Vagina (tissue), 2 donors: ENCODE data around the gene RASGRP3. TPM values are rescaled to one million over a fixed set of nuclear protein-coding genes. Genes with fewer than 3 reads are reported as not detected.
A peak's percentile ranks its signal among the peaks of the same experiment; 100 is the strongest.

Experiments used
- DNase-seq, 2 donors: peaks; one replicate each; pipeline ENCODE4 v3.0.0-alpha.2; 2017; ENCODE audit errors: extremely low spot score in 2 of 2
- H3K27ac ChIP-seq: fragments of 200-600 bp; sonication (generic); one replicate; pipeline ENCODE4 v1.5.1; 2019
- H3K27me3 ChIP-seq: fragments of 200-600 bp; sonication (generic); one replicate; pipeline ENCODE4 v1.5.1; 2019
- H3K36me3 ChIP-seq, 2 donors: fragments of 200-600 bp; sonication (generic); one replicate each; pipeline ENCODE4 v1.5.1; 2017 to 2019
- H3K4me1 ChIP-seq: fragments of 200-600 bp; sonication (generic); one replicate; pipeline ENCODE4 v1.5.1; 2019
- H3K4me3 ChIP-seq, 2 donors: fragments of 200-600 bp; sonication (generic); 1 replicate in 1 of 2; 2 replicates in 1 of 2; pipeline ENCODE4 v1.5.1; 2016 to 2019
- H3K9me3 ChIP-seq: fragments of 200-600 bp; sonication (generic); one replicate; pipeline ENCODE4 v1.5.1; 2019
- POLR2A ChIP-seq, 2 donors: fragments of 450-650 bp; IDR thresholded peaks; one replicate each; pipeline ENCODE4 v1.6.1; 2017; ENCODE audit warnings: antibody characterized with exemption in 2 of 2, mild to moderate bottlenecking in 2 of 2, moderate library complexity in 2 of 2
- POLR2AphosphoS5 ChIP-seq, 2 donors: sonication (generic); formaldehyde crosslinking; IDR thresholded peaks; one replicate each; pipeline ENCODE4 v1.9.0; 2017; ENCODE audit warnings: antibody characterized with exemption in 2 of 2, mild to moderate bottlenecking in 2 of 2, low read depth in 1 of 2; ENCODE audit not compliant: insufficient read depth in 1 of 2
- intact Hi-C: fragments of 100-400 bp; cut with DNase I; formaldehyde crosslinking; loops from one replicate; pipeline ENCODE4 v1.15.1; 2023
- total RNA-seq: library from RNA; depleted of rRNA; stranded (reverse); fragments of >200 nt; gene quantifications from one replicate; pipeline ENCODE4 v1.2.3, GENCODE V29; 2016
- TF ChIP-seq, protein P1 (sequence below), 3 experiments: fragments of 450-650 bp in 2 of 3; fragments of 200-600 bp in 1 of 3; sonication (generic) in 1 of 3; IDR thresholded peaks; one replicate each; pipeline ENCODE4 v1.5.1; 2017 to 2019; ENCODE audit warnings: antibody characterized with exemption in 3 of 3, mild to moderate bottlenecking in 2 of 3, moderate library complexity in 2 of 3

The RASGRP3 gene, protein sequence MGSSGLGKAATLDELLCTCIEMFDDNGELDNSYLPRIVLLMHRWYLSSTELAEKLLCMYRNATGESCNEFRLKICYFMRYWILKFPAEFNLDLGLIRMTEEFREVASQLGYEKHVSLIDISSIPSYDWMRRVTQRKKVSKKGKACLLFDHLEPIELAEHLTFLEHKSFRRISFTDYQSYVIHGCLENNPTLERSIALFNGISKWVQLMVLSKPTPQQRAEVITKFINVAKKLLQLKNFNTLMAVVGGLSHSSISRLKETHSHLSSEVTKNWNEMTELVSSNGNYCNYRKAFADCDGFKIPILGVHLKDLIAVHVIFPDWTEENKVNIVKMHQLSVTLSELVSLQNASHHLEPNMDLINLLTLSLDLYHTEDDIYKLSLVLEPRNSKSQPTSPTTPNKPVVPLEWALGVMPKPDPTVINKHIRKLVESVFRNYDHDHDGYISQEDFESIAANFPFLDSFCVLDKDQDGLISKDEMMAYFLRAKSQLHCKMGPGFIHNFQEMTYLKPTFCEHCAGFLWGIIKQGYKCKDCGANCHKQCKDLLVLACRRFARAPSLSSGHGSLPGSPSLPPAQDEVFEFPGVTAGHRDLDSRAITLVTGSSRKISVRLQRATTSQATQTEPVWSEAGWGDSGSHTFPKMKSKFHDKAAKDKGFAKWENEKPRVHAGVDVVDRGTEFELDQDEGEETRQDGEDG
- 4.2 TPM for total RNA-seq

DNA sequence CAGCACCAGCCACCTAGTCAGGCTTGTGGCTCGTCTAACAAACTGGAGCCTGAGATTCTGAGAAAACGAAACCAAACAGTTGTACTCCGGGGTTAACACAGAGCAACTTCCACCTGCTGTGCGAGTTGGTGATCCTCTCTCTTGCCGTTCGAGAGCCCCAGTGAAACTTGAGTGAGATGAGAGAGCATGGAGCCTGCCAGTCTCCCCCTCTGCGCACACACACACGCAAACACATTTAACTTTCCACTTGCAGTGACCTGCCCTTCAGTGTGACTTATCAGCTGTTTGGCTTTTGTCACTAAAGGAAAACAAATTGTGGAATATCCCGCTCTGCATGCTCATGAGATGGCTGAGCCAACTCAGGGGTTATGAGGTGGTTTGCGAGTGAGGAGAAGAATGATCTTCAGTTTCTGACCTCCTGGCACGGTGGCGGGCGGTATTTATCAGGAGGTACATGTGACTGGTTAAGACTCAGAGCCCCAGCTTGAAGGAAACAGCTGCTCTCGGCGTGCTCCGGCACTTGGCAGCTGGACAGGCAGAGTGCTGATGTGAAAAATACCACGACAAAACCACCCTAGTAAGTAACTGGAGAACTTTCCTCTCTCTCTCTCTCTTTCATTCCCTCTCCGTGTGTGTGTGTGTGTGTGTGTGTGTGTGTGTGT is at the start of gene RASGRP3:
TSS of gene RASGRP3 (plus strand) at position 519 of the 662 bp plus-strand sequence. CDS start 38,488 bp downstream, outside the sequence.
- Histone ChIP-seq H3K27ac (peak within 1 kb of the TSS; percentile 85), H3K4me1 (peaks cover 12% of the 10 kb centered on the region), H3K27me3 (no peaks in the 10 kb centered on the region), H3K4me3 (peak within 1 kb of the TSS; percentile 63 to 68), H3K9me3 (no peaks in the 10 kb centered on the region), H3K36me3 (no peaks in the 10 kb centered on the region)
- intact Hi-C loops, result no loop called here
- TF ChIP-seq POLR2A (IDR thresholded peaks at IDR 0.05), result no peak
- peak in 1 of 2 donors; percentile 21 for TF ChIP-seq POLR2AphosphoS5 (IDR thresholded peaks at IDR 0.05; ENCODE audit: insufficient read depth in 1 of 2, low read depth in 1 of 2)
- DNase-seq, result no peak

DNA sequence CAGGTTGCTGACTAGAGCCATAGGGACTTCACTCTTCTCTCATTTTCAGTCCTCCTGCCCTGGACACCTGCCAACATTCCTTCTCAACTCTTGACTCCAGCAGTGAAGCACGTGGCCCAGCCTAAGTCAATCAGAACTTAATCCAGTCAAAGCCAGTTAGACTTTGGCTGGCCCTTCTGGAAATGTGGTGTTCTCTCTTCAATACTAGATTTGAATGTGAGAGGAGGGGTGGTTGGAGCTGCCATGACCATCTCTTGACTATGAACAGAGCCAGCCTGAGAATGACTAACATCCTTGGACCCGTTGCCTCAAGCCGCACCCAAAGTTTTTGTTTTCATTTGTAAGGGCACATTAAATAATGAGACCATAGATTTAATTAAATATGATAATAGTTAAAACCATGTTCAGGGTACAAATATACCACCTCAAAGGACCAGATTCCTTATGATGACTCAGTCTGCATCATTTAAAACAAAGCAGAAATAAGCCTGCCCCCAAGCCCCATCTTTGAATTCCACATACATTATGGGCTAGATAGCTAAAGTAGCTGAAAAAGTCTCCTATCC is 49.7 kb upstream of the RASGRP3 start:
- TF ChIP-seq POLR2A (IDR thresholded peaks at IDR 0.05) (no peak), POLR2AphosphoS5 (IDR thresholded peaks at IDR 0.05; ENCODE audit: insufficient read depth in 1 of 2, low read depth in 1 of 2) (no peak)
- TF ChIP-seq, protein P1, sequence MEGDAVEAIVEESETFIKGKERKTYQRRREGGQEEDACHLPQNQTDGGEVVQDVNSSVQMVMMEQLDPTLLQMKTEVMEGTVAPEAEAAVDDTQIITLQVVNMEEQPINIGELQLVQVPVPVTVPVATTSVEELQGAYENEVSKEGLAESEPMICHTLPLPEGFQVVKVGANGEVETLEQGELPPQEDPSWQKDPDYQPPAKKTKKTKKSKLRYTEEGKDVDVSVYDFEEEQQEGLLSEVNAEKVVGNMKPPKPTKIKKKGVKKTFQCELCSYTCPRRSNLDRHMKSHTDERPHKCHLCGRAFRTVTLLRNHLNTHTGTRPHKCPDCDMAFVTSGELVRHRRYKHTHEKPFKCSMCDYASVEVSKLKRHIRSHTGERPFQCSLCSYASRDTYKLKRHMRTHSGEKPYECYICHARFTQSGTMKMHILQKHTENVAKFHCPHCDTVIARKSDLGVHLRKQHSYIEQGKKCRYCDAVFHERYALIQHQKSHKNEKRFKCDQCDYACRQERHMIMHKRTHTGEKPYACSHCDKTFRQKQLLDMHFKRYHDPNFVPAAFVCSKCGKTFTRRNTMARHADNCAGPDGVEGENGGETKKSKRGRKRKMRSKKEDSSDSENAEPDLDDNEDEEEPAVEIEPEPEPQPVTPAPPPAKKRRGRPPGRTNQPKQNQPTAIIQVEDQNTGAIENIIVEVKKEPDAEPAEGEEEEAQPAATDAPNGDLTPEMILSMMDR (IDR thresholded peaks at IDR 0.05), result no peak

DNA sequence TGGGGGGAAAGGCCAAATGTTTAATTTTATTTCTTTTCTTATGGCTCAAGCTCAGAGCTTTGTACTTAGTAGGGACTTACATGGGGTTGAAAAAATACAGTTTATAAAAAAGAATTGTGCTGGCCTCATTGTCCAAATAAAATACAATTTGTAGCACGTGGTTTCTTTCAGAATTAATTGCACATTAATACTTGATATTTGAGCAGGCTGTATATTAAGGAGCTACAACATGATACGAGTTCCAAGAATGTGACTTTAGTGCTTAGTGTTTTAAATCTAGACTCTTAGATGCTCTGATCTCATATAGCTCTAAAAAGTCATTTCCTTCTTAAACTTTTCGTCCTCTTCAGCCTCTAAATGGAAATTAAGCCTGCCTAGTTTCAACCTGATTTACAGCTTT is 46.4 kb upstream of the RASGRP3 start:
- intact Hi-C loops, result no loop called here

More for the DNA sequence above, 49.7 kb upstream of the RASGRP3 start:
- no peaks in the 10 kb centered on the region for H3K27me3 ChIP-seq
- no peaks in the 10 kb centered on the region for H3K4me1 ChIP-seq
- DNase-seq, result no peak
- no peak overlapping the region for H3K27ac ChIP-seq
- no peaks in the 10 kb centered on the region for H3K9me3 ChIP-seq
- no peak overlapping the region for H3K4me3 ChIP-seq
- intact Hi-C loops, result no loop called here
- H3K36me3 ChIP-seq, result no peaks in the 10 kb centered on the region

DNA sequence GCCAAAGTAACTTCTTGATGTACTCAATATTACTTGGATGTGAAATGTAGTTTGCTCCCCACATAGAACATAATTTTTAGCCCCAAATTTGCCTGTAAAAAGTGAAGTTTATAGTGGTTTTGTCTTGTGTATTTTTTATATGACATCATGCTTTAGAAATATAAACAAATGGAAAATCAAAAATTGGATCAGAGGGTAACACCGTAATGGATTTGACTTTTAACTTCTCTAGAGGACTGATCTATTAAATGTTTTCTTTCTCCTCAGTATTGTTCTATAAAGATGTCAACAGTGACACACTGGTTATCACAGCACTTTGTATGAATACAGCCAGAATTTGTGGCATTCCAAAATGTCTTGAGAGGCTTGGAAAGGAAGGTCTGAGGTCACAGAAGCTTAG is 45.6 kb upstream of the RASGRP3 start:
- Histone ChIP-seq H3K36me3 (no peaks in the 10 kb centered on the region), H3K27me3 (no peaks in the 10 kb centered on the region), H3K4me1 (no peaks in the 10 kb centered on the region), H3K4me3 (no peak overlapping the region), H3K9me3 (no peaks in the 10 kb centered on the region), H3K27ac (no peak overlapping the region)
- intact Hi-C loops, result no loop called here
- TF ChIP-seq, protein P1 (IDR thresholded peaks at IDR 0.05), result no peak
- no peak for TF ChIP-seq POLR2A (IDR thresholded peaks at IDR 0.05)
- no peak for TF ChIP-seq POLR2AphosphoS5 (IDR thresholded peaks at IDR 0.05; ENCODE audit: insufficient read depth in 1 of 2, low read depth in 1 of 2)
- no peak for DNase-seq

More for the DNA sequence above, 46.4 kb upstream of the RASGRP3 start:
- Histone ChIP-seq H3K27ac (no peak overlapping the region), H3K4me3 (no peak overlapping the region), H3K4me1 (no peaks in the 10 kb centered on the region), H3K9me3 (no peaks in the 10 kb centered on the region), H3K36me3 (no peaks in the 10 kb centered on the region), H3K27me3 (no peaks in the 10 kb centered on the region)
- TF ChIP-seq, protein P1 (IDR thresholded peaks at IDR 0.05), result no peak
- TF ChIP-seq POLR2AphosphoS5 (IDR thresholded peaks at IDR 0.05; ENCODE audit: insufficient read depth in 1 of 2, low read depth in 1 of 2) (no peak), POLR2A (IDR thresholded peaks at IDR 0.05) (no peak)
- DNase-seq, result no peak

DNA sequence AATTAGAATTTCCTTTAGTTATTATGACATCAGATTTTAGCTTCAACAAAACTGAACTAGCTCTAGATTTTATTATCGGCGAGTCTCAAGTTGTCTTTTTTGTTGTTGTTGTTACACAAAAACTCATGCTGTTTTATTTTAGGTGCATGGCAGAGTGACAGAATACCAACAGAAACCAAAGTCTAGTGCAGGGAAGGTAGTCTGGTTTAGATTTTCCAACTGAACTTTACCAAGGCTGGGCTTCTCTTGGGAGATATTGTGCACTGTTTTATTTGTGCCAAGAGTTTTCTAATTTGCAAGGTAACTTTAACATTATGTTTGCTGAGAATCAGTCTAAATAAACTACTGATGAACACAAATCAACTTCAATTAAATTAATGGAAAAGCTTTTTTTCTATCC is 43.6 kb upstream of the RASGRP3 start:
- H3K4me3 ChIP-seq, result no peak overlapping the region
- DNase-seq, result no peak
- no peaks in the 10 kb centered on the region for H3K4me1 ChIP-seq
- H3K9me3 ChIP-seq, result no peaks in the 10 kb centered on the region
- no peaks in the 10 kb centered on the region for H3K36me3 ChIP-seq
- H3K27ac ChIP-seq, result no peak overlapping the region
- no peaks in the 10 kb centered on the region for H3K27me3 ChIP-seq
- no peak for TF ChIP-seq POLR2AphosphoS5 (IDR thresholded peaks at IDR 0.05; ENCODE audit: insufficient read depth in 1 of 2, low read depth in 1 of 2)
- intact Hi-C loops, result no loop called here
